IPS-11a (cell line): ENCODE results near the gene TECPR2.
"Not testable (repeated sequence)": the region's sequence is repeated elsewhere in the genome, so short reads cannot be mapped to it uniquely, and the experiment has no call there.

Experiments used
- H3K4me3 ChIP-seq: one replicate; pipeline ENCODE4 v1.5.1; 2013; ENCODE audit warnings: low read depth, low read length, control low read depth

Gene TECPR2

DNA sequence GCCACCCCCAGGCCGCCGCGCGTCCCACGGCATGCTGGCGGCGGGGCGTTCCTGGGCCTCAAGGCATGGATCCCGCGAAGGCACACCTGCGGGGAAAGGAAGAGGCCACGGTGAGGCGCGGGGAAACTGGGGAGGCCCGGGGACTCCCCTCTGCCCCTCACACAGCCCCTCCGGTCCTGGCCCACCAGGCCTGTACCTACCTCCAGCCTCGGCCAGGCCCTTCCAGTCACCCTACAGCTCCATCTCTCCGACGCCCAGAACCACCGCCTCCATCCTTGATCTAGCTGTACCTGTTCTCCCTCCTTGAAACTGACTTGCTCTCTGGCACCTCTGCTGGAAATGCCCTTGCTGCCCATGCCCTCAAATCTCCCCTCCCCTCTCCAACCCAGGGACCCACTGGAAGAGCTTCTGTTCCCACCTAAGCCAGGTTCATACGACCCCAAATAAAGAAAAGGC lies 145.1 kb downstream of the TECPR2 start:
- H3K4me3 ChIP-seq: no peak overlapping the region

DNA sequence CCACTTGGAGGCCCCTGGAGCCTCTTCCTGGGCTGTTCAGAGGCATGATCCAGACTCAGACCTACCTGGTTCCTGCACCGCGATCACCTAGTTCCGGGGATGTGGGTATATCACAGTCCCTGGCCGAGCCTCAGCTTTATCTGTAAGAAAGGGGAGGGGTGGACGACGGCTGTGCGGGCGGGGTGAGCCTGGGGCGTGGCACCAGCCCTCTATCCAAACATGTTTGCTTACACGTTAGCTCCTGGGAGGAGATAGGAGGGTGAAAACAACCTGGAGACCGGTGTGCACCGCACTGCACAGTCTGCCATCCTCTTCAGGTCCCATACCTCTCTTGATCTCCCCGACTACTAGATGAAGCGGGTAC lies 145.7 kb downstream of the TECPR2 start:
- H3K4me3 ChIP-seq: no peak overlapping the region

DNA sequence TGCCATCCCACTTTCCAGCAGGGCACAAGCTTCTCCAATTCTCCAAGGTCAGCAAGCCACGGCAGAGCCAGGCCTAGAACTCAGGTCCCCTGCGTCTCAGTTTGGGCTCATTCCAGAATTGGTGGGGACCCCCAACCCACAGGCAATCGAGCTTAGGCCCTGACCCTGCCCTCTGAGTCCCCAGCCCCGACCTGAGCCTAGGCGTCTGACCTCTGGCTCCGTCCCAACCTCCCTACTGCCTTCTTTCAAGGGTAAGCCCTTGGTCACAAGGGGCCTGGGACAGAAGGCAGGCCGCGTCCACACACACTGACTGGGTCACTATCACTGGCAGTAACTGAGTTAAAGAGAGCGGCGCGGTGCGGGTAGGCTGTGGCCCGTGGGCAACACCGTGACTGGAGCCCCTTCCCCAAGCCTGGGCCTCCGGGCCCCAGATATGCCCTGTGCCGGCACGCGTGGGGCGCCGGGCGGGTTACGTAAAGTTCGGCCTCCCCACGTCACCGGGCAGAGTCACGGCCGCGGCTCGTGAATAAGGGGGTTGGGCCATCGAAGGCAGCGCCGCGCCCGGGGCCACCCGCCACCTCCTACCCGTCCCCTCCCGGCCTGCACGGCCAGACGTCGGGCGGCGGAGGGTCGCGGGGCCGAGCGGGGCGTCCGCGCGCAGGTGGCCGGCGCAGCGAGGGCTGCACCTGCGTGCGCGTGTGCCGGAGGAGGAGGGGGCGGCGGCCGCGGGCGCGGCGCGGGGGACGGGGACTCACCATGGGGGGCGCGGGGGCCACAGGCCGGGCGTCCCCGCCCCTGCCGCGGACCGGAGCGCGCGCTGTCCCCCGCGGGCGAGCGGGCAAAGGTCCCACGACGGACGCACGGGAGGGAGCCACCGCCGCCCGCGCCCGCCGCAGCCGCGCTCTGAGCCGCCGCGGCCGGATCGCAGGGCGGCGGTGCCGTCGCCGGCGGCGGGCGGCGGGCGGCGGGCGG lies 146.3 kb downstream of the TECPR2 start:
- H3K4me3 ChIP-seq: peak overlapping the region; percentile 70

DNA sequence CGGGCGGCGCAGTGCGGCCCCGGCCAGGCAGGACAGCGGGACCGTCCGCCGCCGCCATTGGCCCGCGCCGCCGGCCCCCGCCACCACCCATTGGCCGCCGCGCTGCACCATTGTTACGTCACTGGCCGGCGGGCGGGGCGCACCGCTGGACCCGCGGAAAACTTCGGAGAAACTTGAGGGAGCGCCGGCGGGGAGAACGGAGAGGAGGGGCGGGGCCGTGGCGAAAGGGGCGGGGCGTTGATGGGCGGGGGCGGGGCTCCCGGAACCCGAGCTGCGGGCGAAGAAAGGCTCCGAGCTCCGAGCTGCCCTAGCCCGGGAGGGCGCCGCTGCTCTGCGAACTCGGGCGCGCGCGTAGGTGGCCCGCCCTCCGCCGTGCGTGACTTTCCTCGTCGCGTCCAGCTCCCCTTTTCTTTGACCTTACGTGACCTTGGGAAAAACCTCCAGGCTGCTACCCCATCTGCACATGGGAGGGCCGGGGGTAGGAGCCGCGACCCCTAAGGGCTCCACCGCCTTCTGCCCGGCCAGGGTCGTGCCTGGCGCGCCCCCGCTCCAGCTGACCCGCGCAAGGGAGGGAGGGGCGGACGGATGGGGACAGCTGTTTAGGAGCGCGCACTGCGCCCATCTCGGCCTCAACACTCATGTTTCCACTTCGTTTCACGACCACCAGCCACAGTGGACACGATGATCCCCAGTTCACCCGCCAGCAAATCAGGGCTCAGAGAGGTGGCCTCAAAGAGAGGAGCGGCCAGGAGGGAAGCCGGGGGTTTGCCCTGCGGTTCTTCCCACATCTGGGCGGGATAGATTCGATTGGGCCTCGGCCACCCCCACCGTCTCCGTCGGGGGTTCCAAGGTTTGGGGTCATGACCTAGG lies 147.2 kb downstream of the TECPR2 start, which contains the start of gene ANKRD9:
ANKRD9 (minus strand) TSS at position 31 of the 870 bp plus-strand sequence. CDS start 1,887 bp downstream, outside the sequence.
- H3K4me3 ChIP-seq: peak within 1 kb of the TSS; percentile 70

DNA sequence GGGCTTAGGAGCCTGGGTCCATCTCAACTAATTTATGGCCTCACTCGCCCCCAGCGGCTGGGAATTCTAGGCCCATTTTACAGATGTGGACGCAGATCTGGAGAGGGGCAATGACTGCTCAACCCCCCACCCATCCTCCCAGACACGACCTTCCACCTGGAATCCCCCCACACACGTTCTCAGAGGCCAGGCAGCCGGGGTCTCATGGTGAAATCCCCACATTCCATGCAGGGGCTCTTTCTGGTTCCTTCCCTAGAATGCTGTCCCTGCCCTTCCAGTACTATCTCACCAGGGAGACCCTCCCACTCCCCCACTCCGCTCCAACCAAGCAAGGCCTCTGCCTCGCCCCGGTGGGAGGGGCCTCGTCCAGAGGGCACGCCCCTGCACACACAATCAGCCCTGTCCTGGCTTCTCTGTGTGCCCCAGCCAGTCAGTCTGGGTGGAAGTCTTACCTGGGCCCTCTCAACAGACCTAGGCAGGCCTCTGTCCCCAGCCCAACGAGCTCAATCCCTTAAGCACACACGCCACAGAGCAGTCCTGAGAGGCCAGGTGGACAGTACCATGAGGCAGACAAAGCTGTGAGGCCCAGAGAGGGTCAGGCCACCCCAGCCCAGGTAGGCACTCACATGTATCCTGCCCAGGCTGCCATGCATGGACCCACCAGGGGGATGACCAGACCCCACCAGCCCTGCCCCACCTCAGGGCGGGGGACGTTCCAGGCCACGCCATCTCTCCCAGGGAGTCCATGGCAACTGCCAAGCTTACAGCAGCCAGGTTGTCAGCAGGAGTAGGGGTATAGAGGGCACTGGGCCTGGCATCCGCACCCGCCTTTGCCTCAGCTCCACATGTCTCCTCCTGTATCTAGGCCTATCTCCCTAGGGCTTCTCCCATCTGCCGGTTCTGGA lies 148.1 kb downstream of the TECPR2 start:
- H3K4me3 ChIP-seq: peak overlapping the region; percentile 69

DNA sequence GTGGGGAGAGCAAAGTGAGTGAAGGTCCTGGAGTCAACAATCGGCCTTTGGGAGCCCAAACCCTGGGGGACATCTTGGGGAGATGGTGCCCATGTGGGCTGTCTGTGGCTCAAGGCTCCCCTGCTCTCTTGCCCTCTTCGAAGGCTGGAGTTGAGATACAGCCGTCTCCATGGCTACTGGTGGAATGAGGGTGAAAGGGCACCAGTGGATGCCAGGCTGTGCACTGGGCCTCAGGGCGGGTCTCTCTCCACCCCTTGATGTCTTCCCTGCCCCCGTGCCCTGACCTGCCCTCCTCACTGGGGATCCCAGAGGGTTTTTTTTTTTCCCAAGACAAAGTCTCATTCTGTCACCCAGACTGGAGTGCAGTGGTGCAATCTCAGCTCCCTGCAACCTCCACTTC lies 148.8 kb downstream of the TECPR2 start:
- H3K4me3 ChIP-seq: no peak overlapping the region

DNA sequence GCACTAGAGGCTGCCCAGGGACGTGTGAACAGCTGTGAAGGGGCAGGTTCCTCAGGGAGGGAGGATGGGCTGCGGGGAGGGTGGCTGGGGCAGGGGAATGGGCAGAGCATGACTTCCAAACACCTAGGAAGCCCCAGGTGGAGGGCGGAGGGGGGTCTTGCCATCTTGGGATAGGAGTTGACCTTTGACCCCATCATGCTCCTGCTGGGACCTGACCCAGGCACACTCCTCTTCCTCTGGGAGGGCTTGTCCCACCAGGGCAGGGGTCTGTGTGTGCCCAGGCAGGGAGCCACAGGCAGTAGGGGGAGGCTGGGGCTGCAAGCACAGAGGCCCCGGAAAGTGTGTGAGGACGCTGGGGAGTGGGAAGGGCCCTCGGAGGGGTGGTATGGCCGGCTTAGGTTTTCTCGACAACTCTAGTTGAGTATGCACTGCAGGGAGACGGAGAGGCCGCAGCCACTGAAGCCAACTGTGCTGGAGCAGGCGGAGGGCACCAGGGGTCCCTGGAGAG lies 150.1 kb downstream of the TECPR2 start:
- no peak overlapping the region for H3K4me3 ChIP-seq

DNA sequence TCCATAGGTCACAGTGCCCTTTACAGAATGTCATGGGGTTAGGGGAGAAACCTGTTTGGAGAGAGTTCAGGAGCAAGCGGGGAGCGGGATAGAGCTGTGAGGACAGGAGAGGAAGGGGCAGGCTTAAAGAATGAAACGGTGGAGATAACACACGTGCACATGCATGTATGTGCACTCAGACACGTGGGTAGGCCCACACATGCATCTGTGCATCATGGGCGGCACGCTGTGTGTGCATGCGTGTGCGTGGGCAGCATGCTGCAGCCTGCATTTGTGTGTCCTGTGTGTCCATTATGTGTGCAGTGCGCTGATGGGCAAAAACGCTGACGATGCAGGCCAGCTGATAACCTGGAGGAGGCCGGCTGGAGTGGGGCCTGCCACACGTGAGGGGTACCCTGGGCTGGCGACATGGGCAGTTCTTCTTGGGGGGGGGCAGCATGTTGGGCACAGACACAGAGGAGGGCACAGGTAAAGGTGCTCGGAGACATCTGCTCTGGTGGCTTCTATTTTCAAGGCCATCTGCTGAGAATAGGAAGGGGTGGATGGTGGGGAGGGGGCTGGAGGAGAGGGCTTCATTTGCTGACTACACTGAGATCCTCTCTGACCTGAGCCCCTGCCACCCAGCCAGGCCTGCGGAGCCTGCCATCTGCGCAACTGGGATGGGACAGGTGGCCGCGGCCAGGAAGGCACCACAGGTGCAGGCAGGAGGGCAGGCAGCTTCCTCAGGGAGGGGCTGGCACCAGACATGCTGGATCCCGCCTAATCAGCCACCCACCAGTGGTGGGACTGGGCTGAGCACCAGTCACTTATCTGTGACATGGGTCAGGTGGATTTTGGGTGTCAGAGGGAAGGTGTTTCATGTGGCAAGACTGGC lies 151.4 kb downstream of the TECPR2 start:
- H3K4me3 ChIP-seq: no peak overlapping the region

DNA sequence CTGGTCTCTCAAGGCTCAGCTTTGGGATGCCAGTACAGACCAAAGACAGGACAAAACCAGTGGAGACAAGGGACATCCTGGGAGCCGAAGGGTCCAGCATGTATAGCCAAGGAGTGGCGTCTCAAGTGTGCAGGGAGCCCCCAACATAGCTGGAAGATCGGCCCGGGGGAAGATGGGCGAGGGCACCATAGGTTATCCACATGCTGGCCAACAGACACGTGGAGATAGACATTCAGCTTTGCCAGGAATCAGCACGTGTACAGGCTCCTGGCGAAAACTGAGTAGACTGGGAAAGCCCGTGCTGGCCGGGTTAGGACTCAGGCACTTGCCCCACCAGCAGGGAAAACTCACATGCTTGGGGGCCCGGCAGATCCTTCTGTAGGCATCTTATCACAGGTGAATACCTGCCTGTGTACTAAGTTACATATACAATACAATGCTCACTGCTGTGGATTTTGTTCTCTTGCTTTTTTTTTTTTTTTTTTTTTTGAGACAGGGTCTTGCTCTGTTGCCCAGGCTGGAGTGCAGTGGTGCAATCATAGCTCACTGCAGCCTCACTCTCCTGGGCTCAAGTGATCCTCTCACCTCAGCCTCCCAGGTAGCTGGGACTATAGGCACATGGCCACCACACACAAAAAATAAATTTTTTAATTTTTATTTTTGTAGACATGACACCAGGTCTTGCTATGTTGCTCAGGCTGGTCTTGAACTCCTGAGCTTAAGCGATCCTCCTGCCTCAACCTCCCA lies 152.4 kb downstream of the TECPR2 start:
- H3K4me3 ChIP-seq: no peak overlapping the region

DNA sequence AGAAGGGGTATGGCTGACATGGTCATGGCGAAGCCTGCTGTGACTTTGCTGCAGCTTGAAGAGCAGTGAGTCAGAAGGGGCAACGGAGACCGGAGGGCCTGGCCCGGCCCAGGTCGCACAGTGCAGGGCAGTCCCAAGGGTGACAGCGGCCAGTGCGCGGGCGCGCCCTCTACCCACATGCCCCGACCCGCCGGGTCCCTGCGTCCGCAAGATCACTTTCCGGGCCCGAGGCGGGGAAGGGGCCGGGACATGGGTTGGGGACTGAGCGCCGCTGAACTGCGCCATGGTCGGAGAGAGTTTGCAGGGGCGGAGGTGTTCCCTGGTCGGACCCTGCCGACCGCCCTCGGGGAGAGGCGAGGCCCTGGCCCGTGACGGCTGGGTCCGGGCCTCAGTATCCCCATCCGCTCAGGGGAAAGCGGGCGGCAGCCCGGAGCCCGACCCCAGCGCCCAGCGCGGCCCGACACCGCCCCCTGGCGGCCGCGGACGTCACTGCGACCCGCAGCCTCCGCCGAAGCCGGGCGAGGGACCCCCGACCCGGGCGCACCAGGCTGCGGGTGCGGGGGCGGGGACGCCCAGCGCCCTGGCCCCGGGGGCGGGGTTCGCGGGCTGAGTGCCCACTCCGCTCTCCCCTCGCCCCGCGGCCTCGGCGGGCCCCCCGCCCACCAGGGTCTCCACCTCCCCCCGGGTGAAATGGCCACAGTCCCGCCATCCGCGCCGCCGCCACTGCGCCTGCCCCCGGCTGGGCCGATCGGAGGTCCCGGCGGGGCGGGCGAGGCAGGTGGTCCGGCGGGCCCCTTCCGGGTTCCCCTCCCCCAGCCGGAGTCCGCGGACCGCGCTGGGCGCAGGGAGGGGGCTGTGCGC lies 154.0 kb downstream of the TECPR2 start:
- peak overlapping the region; percentile 58 for H3K4me3 ChIP-seq

DNA sequence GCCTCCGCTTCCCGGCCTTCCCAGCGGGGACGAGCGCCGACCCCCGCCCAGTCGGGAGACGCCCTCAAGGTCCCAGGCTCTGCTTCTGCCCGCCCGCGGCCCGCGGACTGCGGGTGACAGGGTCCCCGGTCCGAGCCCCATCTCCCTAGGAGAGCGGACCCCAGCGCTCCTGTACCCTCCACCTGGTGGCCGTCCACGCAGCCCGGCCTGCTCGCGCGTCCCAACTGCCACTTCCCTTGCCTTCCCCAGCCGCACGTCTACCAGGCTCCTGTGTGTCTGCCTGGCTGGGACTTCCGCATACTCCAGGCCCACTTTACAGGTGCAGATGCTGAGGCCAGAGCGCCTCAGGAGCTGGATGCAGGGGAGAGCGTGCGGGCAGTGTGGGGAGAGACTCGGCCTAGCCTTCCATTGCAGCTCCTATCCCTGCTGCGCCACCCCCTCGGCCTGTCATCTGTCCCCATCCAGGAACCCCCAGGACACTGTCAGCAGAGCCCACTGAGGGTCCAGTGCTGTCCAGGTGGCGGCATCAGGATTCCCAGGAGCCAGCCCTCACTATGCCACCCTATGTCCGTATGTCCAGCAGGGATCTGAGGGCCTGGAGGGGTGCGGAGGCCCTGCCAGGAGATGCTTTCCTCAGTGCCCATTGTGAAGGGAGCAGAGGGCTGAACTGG lies 154.8 kb downstream of the TECPR2 start:
- peak overlapping the region; percentile 58 for H3K4me3 ChIP-seq

DNA sequence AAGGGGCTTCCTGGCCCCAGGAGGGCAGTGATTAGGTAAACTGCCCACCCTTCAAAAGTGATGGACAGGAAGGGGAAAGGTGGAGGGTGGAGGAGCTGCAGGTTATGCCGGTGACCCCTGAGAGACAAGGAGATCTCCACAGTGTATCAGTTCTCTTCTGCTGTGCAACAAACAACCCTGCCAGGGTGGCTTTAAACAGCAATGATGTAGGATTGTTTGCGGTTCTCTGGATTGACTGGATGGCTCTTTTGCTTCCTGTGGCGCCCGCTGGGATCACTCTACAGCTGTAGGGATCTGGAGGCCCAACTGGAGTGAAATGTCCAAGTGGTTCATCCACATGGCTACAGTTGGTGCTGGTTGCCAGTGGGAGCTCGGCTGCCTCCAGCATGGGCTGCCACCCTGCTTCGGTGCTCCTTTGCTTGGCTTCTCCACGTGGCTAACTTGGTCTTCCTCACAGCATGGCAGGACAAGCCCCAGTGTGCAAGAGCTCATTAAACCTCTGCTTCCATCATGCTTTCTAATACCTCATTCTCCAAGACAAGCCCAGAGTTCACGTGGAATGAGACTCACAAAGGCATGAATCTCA lies 155.4 kb downstream of the TECPR2 start:
- no peak overlapping the region for H3K4me3 ChIP-seq

DNA sequence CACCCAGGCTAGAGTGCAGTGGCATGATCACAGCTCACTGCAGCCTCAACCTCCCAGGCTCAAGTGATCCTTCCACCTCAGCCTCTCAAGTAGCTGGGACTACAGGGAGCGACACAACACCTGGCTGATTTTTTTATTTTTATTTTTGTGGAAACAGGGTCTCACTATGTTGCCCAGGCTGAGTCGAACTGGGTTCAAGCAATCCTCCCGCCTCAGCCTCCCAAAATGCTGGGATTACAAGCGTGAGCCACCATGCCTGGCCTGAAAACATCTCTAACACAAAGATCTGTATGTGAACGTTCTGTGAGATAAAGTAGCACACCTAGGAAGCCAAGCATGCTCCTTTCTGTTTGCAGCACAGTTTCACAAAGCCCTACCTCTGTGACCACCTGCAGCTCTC lies 157.0 kb downstream of the TECPR2 start:
- H3K4me3 ChIP-seq: not testable (repeated sequence)

DNA sequence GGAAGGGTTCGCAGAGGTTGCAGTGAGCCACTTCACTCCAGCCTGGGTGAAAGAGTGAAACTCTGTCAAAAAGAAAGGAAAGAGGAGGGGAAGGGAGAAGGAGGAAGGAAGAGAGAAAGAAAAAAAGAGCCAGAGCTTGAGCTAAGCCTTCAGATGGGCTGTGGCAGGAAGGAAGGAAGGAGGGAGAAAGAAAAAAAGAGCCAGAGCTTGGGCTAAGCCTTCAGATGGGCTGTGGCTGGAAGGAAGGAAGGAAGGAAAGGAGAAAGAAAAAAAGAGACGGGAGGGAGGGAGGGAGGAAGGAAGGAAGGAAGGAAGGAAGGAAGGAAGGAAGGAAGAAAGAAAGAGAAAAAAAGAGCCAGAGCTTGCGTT lies 160.4 kb downstream of the TECPR2 start:
- H3K4me3 ChIP-seq: no peak overlapping the region

DNA sequence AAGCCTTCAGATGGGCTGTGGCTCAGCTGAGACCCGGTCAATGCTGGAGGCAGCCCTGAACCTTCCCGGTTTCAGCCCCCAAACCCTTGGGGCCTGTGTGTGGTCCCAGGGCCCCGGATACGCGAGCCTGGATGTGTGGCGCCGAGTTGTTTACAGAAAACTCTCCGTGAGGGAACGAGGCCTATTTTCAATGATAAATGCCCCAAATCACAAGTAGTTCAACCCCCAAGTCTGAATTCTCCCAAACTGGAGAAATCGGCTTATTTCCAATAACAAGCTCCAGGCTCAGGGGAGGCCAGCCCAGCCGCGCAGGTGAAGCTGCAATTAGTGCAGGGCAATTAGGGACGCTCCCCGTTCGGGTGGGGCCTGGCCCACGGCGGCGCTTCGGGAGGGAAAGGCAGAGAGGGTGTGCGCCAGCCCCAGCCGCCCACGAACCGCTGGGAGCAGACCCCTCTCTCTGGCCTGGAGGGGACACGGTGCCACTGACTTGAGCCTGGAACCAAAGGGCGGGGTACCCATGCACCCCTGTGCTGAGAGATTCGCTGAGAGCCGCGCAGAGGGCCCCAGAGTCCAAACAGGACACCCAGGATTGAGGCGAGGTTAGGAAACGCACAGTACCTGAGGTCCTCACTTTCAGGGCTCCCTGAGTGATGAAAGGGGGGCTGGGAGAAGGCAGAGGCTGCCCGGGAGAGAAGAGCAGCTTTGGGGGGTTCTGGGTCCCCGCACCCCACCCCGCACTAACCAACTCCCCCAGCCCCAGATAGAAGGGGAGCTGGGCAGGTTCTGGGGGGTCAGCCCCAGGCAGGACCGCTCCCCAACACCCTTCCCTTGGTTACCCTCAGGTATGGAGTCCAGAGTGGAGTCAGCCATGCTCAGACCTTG lies 161.1 kb downstream of the TECPR2 start:
- H3K4me3 ChIP-seq: no peak overlapping the region
